HL-60 (cell line): ENCODE data around the gene ORAI3.

Experiments used
- DNase-seq, 2 experiments: peaks; one replicate each; pipeline ENCODE4 v3.0.0-alpha.2; 2010 to 2020; ENCODE audit warnings: low read depth in 1 of 2, low spot score in 1 of 2
- H3K27ac ChIP-seq: fragments of 250-450 bp; sonication (Bioruptor Pico); replicated peaks from 2 replicates; pipeline ENCODE4 v1.5.1; 2020; ENCODE audit warnings: mild to moderate bottlenecking, moderate library complexity
- H3K27me3 ChIP-seq: fragments of 250-450 bp; sonication (Bioruptor Pico); 2 replicates; pipeline ENCODE4 v1.5.1; 2021; ENCODE audit warnings: mild to moderate bottlenecking, moderate library complexity; ENCODE audit not compliant: insufficient read depth, poor library complexity, severe bottlenecking
- H3K4me3 ChIP-seq: replicated peaks from 2 replicates; pipeline ENCODE4 v1.5.1; 2011; ENCODE audit warnings: mild to moderate bottlenecking, control low read depth, low read length; ENCODE audit not compliant: insufficient read depth
- CTCF ChIP-seq: IDR thresholded peaks from one replicate; pipeline ENCODE4 v1.5.1; 2011; ENCODE audit warnings: low read length, control low read depth, inconsistent platforms; ENCODE audit not compliant: insufficient read depth
- GABPA ChIP-seq: IDR thresholded peaks from 2 replicates; pipeline ENCODE4 v1.6.1; 2012; ENCODE audit warnings: low read depth
- POLR2AphosphoS5 ChIP-seq: IDR thresholded peaks from 2 replicates; pipeline ENCODE4 v1.6.1; 2012; ENCODE audit warnings: low read depth
- REST ChIP-seq: IDR thresholded peaks from 2 replicates; pipeline ENCODE4 v1.6.1; 2012; ENCODE audit warnings: low read depth; ENCODE audit not compliant: insufficient replicate concordance
- SPI1 ChIP-seq: IDR thresholded peaks from 2 replicates; pipeline ENCODE4 v1.6.1; 2012; ENCODE audit warnings: low read depth, mild to moderate bottlenecking, borderline replicate concordance

ORAI3 gene

GRCh38 chr16:31003744-31004143 is 54.9 kb downstream of the ORAI3 start:
- no peak for DNase-seq
- no peak overlapping the region for H3K27ac ChIP-seq
- TF ChIP-seq CTCF (no peak), POLR2AphosphoS5 (no peak), SPI1 (no peak), GABPA (no peak), REST (no peak)
- peaks cover 20% of the 10 kb centered on the region for H3K27me3 ChIP-seq
- H3K4me3 ChIP-seq, result no peak overlapping the region
